Activated CD4-positive, CD25-positive, alpha-beta regulatory T cell treated with anti-CD3 and anti-CD28 coated beads, Interleukin-2, amount 50 U/mL, for 24 hours (primary cell): Measurements from ENCODE around the gene RAB11B.
"Not testable (repeated sequence)": the region's sequence is repeated elsewhere in the genome, so short reads cannot be mapped to it uniquely, and the experiment has no call there.

Experiments
- ATAC-seq, 2 donors: fragments of 150-1000 bp; cut with Tn5 transposase; one replicate each; pipeline ENCODE4 v1.10.0; 2021; ENCODE audit warnings: mild to moderate bottlenecking in 1 of 2, moderate library complexity in 1 of 2

The RAB11B gene

GRCh38 chr19:8389891-8390616 is at the start of gene RAB11B:
Gene RAB11B (plus strand): TSS chr19:8390360. CDS start chr19:8390417, 57 bp downstream.
- peak; percentile 95 to 96 for ATAC-seq

DNA sequence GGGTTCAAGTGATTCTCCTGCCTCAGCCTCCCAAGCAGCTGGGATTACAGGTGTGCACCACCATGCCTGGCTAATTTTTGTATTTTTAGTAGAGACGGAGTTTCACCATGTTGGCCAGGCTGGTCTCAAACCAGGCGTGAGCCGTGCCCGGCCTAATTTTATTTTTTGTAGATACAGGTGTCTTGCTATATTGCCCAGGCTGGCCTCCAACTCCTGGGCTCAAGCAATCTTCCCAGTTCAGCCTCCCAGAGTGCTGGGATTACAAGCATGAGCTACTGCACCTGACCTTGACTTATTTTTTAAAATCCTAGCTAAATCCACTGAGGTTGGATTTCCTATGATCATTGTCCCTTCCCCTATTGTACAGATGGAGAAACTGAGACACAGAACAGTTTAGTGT is 48.7 kb upstream of the RAB11B start:
- not testable (repeated sequence) for ATAC-seq

DNA sequence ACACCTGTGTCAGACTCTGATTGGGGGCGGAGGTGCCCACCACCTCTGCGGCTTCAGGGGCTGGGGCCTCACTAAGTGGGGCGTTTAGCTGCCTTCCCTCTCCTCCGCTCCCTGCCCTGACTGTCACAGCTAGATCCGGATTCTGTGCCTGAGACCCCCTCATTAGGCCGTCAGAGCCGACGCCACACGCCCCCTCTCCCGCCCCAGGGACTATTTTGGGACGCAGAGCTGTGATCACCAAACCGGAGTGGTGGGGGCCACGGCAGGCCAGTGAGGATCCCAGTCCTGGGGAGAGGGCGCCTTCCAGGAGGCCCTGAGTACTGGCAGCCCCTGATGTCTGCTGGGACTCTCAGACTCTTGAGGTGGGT is 47.9 kb upstream of the RAB11B start:
- no peak for ATAC-seq

DNA sequence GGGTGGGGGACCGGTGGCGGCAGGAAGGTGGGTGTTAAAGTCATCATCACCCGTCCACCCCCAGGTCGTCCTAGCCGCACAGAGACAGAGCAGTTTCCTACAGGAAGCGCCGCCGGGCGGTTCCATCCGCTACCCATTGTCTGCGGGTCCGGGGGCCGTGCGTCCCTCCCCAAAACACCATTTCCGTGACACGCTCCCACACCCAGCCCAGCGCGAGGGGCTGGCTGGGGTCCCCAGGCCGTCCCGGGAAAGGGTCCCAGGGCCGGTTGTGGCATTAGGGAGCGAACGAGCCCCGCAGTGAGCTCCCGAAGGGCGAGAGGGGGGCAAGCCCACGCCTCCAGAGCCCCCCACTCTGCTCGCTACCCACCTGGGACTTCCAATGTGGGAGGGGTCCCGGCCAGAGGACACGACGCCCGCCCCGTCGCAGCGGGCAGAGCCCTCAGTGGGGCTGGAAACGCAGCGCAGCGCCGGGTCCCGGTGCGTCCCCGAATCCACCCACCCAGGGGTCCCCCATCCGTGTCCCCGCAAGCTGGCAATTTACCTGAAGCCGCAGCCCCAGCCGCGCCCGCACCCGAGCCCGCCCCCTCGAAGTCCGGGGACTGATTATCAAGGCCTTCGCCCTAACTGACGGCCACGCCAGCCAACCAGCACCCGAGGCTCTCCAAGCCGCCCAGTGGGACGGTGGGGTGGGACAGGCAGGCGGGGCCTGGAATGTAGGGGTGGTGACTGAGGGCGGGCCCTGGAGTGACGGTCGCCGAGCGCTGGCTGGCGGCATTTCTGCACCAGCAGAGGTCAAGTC is 47.3 kb upstream of the RAB11B start, which contains the start of gene KANK3:
Gene KANK3, minus strand, starts transcription at position 579 of the 799 bp plus-strand sequence. CDS start 5,434 bp downstream, outside the sequence.
- ATAC-seq, result peak; percentile 100

- peak in 1 of 2 donors; percentile 5 for ATAC-seq
These were observed 46.7 kb upstream of the RAB11B start for GRCh38 chr19:8343483-8343844.

- not testable (repeated sequence) for ATAC-seq
These were observed 40.4 kb upstream of the RAB11B start for GRCh38 chr19:8349629-8350372.

DNA sequence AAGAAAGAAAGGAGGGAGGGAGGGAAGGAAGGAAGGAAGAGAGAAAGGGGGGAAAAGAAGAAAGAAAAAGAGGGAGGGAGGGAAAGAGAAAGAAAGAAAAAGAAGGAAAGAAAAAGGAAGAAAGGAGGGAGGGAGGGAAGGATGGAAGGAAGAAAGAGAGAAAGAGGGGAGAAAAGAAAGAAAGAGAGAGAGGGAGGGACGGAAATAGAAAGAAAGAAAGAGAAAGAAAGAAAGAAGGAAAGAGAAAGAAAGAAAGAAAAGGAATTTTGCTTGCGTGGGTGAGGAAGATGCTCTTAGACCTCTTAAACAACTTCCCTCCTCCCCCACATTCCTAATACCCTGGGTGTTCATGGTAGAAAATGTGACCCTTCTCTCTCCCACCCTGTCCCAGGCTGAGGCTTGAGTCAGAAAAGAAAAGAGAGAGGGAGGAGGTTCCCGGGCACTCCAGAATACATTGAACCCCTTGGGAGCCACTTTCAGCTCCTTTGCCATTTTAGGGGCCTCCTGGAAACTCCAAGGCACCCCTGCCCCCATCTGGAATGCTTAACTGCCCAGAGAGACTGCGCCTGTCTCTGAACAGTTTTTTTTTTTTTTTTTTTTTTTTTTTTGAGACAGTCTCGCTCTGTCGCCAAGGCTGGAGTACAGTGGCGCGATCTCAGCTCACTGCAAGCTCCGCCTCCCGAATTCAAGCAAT is 37.9 kb upstream of the RAB11B start:
- no peak for ATAC-seq

DNA sequence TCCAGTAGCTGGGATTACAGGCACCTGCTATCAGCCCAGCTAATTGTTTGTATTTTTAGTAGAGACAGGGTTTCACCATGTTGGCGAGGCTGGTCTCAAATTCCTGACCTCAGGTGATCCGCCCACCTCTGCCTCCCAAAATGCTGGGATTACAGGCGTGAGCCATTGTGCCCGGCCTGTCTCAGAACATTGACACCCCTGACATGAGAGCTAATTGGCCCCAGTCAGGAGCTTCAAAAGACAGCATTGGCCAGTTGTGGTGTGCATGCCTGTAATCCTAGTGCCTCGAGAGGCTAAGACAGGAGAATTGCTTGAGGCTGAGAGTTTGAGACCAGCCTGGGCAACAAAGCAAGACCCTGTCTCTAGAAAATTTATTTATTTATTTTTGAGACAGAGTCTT is 37.3 kb upstream of the RAB11B start:
- not testable (repeated sequence) for ATAC-seq

DNA sequence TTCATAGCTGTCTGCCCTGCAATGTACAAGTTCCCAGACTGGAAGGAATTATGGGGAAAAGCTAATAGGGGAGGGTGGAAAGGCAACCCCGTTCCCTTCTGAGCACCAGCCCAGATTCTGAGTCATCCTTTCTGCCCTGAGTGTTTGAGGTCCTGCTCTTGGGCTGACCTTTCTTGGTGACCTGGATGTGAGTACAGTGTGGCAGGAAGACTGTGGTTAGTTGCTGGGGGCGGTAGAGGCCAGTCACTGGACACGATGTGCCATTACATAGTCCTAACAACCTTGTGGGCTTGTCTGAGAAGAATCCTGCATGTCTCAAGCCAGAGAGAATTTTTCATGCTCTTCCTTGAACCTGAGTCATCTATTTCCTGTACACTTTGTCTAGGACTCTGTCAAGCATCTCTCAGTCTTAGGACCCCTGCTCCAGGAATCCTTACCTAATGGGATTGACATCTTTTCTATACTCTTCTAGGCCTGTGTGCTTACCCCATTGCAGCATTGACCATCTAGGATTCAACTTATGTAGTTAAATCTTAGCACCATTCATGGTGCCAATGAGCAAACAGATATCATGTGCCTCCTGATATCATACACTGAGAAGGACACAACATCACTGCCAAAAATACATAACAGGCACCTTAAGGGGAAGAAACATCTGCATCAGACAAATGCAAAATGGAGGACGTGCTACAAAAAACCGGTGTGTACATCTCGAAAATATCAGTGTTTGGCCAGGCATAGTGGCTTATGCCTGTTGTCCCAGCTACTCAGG is 34.3 kb upstream of the RAB11B start:
- ATAC-seq, result peak in 1 of 2 donors; percentile 27

DNA sequence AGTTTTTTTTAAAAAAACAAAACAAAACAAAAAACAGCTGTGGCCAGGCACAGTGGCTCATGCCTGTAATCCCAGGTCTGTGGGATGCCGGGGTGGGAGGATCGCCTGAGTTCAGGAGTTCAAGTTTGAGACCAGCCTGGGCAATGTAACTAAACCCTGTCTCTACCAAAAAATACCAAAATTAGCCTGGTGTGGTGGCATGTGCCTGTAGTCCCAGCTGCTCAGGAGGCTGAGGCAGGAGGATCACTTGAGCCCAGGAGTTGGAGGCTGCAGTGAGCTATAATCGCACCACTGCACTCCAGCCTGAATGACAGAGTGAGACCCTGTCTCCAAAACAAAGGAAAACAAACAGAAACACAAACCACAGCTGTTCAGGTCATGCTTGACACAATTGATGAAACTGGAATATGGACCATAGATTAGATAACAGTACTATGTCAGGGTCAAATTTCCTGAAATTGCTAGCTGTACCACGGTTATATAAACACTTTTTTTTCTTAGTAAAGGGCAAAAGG is 33.1 kb upstream of the RAB11B start:
- ATAC-seq, result no peak

DNA sequence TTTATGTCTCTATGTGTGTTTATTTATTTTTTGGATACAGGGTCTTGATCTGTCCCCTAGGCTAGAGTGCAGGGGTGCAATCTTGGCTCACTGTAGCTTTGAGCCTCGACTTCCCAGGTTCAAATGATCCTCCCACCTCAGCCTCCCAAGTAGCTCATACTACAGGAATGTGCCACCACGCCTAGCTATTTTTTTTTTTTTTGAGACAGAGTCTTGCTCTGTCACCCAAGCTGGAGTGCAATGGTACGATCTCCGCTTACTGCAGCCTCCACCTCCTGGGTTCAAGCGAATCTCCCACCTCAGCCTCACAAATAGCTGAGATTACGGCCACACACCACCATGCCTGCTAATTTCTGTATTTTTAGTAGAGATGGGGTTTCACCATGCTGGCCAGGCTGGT is 31.2 kb upstream of the RAB11B start:
- no peak for ATAC-seq

DNA sequence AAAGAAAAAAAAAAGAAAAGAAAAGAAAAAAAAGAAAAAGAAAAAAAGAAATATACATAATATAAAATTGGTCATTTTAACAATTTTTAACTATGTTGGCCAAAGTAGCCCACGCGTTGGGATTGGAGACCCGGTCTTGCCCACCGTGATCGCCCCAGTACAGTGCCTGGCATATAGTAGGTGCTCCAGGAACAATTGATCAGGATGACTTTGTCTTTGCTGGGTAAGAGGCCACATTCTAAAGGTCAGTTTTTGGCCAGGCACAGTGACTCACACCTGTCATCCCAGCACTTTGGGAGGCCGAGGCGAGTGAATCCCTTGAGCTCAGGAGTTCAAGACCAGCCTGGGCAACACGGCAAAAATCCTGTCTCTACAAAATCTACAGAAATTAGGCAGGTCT is 30.0 kb upstream of the RAB11B start:
- ATAC-seq, result no peak

GRCh38 chr19:8361921-8362793 is 28.0 kb upstream of the RAB11B start:
- peak in 1 of 2 donors; percentile 38 for ATAC-seq

- ATAC-seq, result peak; percentile 62 to 68
These were observed 26.1 kb upstream of the RAB11B start, which contains the start of gene ANGPTL4 for GRCh38 chr19:8363803-8364771. Gene ANGPTL4 (plus strand): TSS chr19:8364155. CDS start chr19:8364322, 167 bp downstream.

- no peak for ATAC-seq
These were observed 24.0 kb upstream of the RAB11B start for GRCh38 chr19:8366121-8366581.

- ATAC-seq, result no peak
These were observed 23.2 kb upstream of the RAB11B start for GRCh38 chr19:8366961-8367326.

DNA sequence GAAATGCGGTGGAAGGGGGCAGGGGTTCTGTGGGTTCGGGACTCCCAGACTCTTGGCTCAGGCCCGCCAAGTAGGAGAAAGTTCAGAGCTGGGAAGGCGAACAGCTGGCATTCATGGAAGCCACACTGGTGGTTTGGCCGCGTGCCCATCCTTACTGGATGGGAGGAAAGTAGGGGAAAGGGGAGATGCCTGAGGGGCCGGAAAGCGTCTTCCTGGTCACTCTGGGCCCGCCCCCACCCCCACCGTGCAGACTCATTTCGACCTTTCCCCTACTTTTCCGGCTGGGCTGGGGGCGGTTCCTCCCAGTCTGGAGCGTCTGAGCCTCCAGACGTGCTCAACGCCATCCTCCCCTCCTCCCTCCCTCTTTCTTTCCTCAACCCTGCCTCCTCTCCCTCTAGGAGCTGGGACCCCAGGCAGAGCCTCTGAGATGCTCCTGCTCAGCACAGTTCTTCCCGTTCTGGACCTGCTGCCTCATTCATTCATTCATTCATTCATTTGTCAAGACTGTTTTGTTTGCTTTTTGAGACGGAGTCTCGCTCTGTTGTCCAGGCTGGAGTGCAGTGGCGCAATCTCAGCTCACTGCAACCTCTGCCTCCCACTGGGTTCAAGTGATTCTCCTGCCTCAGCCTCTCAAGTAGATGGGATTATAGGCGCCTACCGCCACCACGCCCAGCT is 22.7 kb upstream of the RAB11B start:
- ATAC-seq, result no peak
